Activated CD8-positive, alpha-beta memory T cell treated with anti-CD3 and anti-CD28 coated beads, Interleukin-2, amount 50 U/mL, for 1 hour (primary cell): ENCODE measurements around the gene TREM1.
"Not testable (repeated sequence)": the region's sequence is repeated elsewhere in the genome, so short reads cannot be mapped to it uniquely, and the experiment has no call there.

Experiments used
- DNase-seq: peaks from one replicate; pipeline ENCODE4 v3.0.0-alpha.2; 2020; ENCODE audit errors: extremely low read depth

Gene TREM1

GRCh38 chr6:41258196-41258493, 28.3 kb downstream of the TREM1 start:
- no peak for DNase-seq

DNA sequence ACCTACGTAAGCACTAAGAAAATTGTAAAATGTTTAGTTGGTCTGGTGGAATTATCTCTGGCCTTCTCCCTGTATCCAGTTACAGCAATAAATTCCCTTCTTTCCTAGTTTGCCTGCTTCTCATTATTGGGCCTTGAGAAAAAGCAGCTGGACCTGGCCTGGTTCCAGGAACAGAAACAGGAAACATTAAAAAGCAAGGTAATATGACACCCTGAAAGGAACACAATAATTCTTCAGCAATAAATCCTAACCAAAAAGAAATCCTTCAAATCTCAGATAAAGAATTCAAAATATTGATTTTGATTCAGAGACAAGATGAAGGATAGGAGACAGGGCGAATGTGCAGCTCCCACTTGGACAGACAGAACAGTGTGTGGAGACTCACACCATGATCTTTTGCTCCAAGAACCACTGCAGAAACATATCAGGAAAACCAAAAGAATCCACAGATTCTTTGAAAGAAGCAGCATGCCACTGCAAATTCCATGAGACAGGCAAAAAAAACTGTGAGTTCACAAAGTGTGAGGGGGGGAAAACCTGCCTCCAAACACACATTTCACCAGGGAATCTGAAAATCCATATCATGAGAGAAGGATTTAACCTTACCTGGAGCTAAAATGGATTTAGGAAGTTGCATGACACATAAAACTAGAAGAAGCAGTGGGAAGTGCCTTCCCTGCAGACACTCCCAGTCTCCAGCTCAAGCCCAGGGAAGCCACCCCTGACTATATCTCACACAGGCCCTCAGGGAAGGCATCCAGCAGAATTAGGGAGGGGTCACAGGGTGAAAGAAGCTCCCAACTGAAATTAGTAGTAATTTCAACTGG, 28.9 kb downstream of the TREM1 start:
- no peak for DNase-seq

DNA sequence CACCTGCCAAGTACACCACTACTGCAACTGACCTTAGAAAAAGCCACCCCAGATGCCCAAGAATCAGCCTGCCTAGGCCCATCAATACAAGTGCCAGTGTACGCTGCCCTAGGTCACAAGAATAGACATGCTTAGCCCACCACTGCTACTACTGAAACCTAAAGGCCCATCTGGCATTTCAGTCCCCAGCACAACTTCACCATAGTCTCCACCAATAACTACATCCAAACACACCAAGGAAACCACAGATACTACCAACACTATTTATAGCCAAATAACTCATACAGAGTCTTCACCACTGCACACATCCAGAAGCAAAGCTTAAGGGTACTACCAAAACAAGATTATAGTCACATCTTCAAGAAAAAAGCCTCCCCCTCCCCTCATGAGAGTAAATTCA, 30.1 kb downstream of the TREM1 start:
- no peak for DNase-seq

GRCh38 chr6:41255638-41256246, 30.7 kb downstream of the TREM1 start:
- DNase-seq, result no peak

DNA sequence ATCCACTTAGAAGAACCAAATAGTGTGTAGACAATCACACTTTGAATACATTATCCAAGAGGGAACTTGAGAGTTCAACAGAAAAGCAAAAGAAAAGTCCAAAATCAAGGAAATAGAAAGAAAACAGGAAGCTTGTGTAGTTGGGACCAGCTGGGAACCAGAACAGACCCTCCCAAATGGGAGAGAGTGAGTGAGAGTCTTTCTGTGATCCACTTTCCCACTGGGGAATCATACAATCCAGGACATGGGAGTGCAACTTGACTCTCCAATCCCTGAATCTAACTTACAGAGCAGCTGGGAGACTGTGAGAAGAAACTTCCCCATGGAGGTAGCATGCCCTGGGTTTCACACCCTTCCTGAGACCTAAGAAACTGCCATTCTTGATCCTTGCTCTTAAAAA, 31.4 kb downstream of the TREM1 start:
- DNase-seq, result no peak

- no peak for DNase-seq
Measured at GRCh38 chr6:41252401-41253169, 33.9 kb downstream of the TREM1 start.

GRCh38 chr6:41247882-41248705, 38.4 kb downstream of the TREM1 start:
- DNase-seq, result no peak

DNA sequence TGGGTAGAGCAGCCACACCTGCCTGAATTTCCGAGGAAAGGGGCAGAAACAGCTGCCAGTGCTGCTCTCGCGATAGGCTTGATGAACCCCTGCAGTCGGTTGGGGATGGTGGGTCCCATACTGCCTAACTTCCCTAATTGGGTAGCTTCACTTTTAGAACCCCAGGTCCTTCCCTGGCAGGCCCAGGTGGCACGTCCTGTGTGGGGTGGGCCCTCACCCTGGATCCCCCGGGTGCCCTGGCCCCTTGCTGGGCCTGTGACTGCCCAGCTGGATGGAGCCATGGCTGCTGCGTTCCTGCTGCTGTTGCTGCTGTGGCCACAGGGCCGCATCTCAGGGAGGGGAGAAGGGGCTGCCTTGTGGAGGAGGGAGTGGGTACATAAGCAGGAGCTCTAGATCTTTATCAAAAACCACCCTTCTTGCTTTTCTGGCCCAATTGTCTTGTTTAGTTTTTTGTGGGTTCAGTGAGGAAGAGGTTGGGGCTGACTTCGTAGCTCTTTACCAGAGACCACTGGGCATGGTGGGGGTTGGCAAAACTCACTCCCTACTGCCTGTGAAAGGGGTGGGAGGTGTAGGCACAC, 39.1 kb downstream of the TREM1 start:
- DNase-seq, result no peak

- DNase-seq, result not testable (repeated sequence)
Measured at GRCh38 chr6:41246529-41246928, 40.0 kb downstream of the TREM1 start.

- no peak for DNase-seq
Measured at GRCh38 chr6:41239467-41240159, 46.9 kb downstream of the TREM1 start.

DNA sequence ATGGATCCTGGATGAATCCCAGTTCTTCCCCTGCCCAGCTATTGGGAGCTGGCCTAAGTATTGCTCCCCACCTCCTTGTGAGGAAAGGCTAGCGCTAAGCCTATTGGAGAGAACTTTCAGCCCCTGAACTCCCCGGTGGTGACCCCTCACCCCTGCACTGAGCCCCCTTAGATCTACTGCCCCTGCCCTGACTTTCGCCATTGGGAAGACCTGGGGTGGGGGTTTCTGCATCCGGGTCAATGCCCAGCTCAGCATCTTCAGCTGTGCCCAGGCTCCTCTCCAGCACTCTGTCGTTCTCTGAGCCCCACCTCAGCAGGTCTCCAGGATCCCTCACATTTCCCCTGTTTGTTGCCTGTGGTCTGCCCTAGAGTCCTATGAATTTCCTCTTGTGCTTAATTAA, 49.4 kb downstream of the TREM1 start:
- DNase-seq, result no peak

DNA sequence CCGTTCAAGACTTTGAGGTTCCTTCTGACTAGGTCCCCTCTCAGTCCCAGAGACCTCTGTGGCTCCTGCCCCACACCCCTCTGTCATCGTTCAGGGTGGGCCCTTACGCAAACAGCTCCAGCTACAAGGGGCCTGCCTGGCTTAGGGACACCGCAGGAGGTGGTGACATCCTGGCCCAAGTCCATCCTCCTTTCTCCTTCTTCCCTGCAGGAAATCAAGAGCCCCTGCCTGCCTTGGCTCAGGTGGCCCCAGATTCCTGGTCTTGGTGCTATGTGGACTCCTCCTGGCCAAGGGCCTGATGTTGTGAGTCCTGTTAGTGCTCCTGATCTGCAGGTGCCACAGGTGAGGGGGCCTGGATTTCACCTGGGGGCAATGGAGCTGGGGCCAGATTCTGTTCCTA, 50.2 kb downstream of the TREM1 start:
- DNase-seq, result no peak

- DNase-seq, result no peak
Measured at GRCh38 chr6:41232667-41233066, 53.8 kb downstream of the TREM1 start.

DNA sequence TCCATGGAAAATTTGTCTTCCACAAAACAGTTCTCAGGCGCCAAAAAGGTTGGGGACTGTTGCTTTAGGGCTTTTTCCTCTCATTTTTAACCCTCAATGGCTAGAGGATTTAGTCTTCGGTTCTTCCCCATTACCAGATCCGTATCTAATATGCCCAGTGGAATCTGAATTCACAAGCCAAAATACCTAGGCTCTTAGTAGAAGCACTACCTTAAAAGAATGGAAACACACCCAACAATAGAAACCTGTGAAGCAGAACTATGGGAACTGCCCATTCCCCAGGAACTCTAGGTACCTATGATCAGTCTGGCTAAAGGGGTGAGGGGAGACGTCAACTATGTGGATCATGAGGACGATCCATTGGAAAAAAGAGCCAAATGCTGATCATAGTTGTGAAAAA, 55.2 kb downstream of the TREM1 start:
- DNase-seq, result no peak

DNA sequence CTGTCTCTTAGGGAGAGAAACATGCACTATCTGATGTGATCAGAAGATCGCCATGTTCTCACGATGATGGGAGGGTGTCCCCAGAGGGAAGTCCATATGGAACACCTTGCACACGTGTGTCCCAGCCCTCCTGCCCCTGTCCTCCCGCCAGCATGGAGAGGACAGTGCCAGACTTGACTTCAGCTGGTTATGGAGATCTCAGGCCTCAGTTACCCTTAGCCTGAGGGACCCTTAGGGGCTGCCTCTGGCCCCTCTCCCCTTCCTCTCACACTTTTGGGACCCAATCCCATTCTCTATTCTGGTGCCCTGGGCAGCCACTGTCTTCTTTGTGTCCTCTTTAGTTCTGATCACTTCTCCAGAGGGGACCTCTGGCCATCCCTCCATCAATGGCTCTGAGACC, 56.8 kb downstream of the TREM1 start:
- no peak for DNase-seq

DNA sequence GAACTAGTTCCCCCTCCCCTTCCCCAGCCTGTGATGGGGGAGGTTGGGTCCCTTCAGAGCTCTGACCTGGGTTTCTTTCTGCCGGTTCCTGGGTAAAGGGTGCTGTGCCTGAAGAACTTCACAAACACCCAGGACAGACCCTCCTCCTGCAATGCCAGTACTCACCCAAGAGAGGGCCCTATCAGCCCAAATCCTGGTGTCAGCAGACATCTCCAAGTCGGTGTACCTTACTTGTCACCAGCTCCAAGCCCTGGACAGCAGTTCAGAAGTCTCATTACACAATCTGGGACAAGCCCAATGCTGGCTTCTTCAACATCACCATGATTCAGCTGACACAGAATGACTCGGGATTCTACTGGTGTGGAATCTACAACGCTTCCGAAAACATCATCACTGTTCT, 57.9 kb downstream of the TREM1 start:
- no peak for DNase-seq

DNA sequence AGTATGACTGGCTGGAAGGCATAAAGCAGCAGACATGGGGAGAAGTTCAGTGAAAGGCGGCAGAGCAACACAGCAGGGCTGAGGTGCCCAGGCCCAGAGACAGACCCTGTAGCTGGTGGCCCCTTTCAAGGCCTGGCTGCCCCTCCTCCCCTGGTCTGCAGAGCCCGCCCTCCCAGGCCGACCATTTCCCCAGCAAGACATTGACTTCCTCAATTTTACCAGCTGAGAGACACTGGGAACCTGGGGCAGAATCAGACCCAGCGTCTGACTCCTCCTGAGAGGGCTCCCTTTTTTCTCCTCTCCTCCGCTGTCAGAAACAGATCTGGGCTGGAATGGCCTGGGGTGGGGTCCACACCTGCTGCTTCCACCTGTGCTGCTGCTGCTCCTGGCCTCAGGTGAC, 58.4 kb downstream of the TREM1 start, which contains the start of gene TREML4:
TSS of gene TREML4 (plus strand) at position 254 of the 400 bp plus-strand sequence. CDS start at position 333, 79 bp downstream.
- no peak for DNase-seq

DNA sequence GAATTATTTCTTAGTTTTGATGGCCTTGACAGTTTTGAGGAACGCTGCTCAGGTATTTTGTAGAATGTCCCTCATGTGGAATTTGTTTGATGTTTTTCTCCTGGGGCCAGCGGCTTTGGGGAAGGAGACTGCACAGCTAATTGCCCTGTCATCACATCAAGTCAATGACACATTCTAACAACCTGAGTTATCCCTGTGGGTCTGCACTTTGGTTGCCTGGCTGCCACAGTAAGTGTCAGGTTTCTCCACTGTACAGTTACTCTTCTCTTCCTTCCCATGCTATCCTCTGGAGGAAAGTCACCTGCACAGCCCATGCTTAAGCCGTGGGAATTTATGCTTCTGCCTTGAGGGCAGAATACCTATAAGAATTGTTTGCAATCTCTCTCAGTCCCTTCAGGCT, 59.7 kb downstream of the TREM1 start:
- no peak for DNase-seq

DNA sequence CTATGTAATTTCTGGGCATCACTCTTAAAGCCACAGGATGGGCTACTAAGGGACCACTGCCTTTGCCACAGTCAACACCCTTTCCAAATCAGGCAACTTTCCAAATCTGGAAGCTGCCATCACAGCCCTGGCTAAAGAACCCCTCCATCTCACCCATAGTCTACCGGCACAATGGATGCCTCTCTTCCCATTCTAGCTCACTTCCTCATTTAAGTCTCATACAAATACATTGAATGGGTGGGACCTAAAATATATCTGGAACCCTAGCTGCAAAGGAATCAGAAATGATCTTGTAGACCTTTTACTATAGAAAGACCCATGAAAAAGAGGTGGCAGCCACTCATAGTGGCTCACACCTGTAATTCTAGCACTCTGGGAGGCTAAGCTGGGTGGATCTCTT, 61.7 kb downstream of the TREM1 start:
- no peak for DNase-seq
